A673 (cell line): ENCODE data around the gene KCTD4.

Experiments used
- CTCF ChIP-seq: fragments of 300-800, 200-600 bp; sonication (generic); conservative IDR thresholded peaks from 2 replicates; pipeline ENCODE4 v1.5.1; 2017; ENCODE audit warnings: low read depth, mild to moderate bottlenecking, antibody characterized with exemption, low read length, moderate library complexity, mixed read lengths
- EZH2 ChIP-seq: fragments of 200-600 bp; sonication (generic); IDR thresholded peaks from 2 replicates; pipeline ENCODE4 v1.6.1; 2017; ENCODE audit warnings: borderline replicate concordance, low read depth, mild to moderate bottlenecking, mixed read lengths, antibody characterized with exemption, low read length; ENCODE audit not compliant: poor library complexity, severe bottlenecking

DNA sequence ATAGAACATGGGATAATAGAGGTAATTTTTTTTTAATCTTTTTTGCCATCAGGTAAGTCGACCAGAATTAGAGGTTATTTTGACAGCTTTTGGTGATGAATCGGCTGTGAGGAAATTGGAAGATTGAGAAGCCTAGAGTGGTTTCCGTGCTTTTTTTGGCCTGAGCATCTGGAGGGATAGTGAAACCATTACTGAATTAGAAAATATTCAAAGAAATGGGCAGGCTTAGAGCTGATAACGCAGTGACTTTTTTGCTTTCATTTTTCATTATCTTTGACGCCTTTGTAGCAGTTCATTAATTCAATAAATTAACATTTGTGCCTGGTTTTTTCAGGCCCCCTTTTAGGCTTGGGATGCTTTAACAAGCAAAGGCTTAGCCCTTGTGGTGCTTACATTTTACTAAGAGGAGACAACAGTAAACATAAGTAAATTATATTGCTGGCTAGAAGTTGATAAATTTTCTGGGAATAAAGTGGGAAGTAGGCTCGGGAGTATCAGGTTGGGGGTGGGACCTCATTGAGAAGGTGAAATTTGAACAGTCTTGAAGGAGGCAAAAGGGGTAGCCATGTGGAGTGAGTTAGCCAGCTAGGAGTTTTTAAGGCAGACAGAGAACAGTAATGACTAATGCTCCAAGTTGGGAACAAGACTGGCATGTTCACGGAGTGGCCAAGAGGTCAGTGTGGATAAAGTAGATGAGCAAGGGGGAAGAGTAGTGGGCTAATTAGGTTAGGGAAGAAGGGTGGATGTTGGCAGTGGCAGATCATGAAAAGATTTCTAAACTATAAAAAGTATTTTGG, 44.1 kb downstream of the KCTD4 start:
- TF ChIP-seq CTCF (no peak), EZH2 (no peak)
